DND-41 (cell line): ENCODE data around the gene PUS7L.

Experiments used
- ATAC-seq: fragments of 200-7000 bp; cut with Tn5 transposase; 3 replicates; pipeline ENCODE4 v1.9.1; 2021; ENCODE audit warnings: low read depth; ENCODE audit not compliant: insufficient read depth
- DNase-seq: peaks from one replicate; pipeline ENCODE4 v3.0.0-alpha.2; 2020
- H2AFZ ChIP-seq: 2 replicates; pipeline ENCODE4 v1.6.0; 2012; ENCODE audit warnings: low read depth, low read length
- H3K27ac ChIP-seq: 2 replicates; pipeline ENCODE4 v1.5.1; 2012; ENCODE audit warnings: low read length, inconsistent platforms
- H3K27me3 ChIP-seq: fragments of 200-600 bp; sonication (generic); 2 replicates; pipeline ENCODE4 v1.6.0; 2012; ENCODE audit warnings: low read length, mild to moderate bottlenecking, inconsistent platforms; ENCODE audit not compliant: insufficient read depth, poor library complexity
- H3K36me3 ChIP-seq: 2 replicates; pipeline ENCODE4 v1.5.1; 2012; ENCODE audit warnings: low read length, inconsistent platforms; ENCODE audit not compliant: insufficient read depth
- H3K4me1 ChIP-seq: 2 replicates; pipeline ENCODE4 v1.5.1; 2012; ENCODE audit warnings: mild to moderate bottlenecking, low read length; ENCODE audit not compliant: insufficient read depth
- H3K4me2 ChIP-seq: 2 replicates; pipeline ENCODE4 v1.6.0; 2012; ENCODE audit warnings: mild to moderate bottlenecking, moderate library complexity, low read length, inconsistent platforms; ENCODE audit not compliant: insufficient read depth
- H3K4me3 ChIP-seq, 2 experiments: fragments of 200-600 bp in 1 of 2; shearing (Covaris generic) in 1 of 2; 2 replicates each; pipeline ENCODE4 v1.5.1; 2012 to 2016; ENCODE audit warnings: inconsistent platforms in 2 of 2, low read length in 2 of 2, mild to moderate bottlenecking in 2 of 2, low read depth in 1 of 2, moderate library complexity in 1 of 2
- H3K79me2 ChIP-seq: 2 replicates; pipeline ENCODE4 v1.6.0; 2012; ENCODE audit warnings: low read length, inconsistent platforms; ENCODE audit not compliant: insufficient read depth
- H3K9ac ChIP-seq: 2 replicates; pipeline ENCODE4 v1.6.0; 2012; ENCODE audit warnings: low read depth, mild to moderate bottlenecking, inconsistent platforms, low read length, moderate library complexity
- H3K9me3 ChIP-seq: 2 replicates; pipeline ENCODE4 v1.5.1; 2012; ENCODE audit warnings: low read length, moderate library complexity, mild to moderate bottlenecking, inconsistent platforms; ENCODE audit not compliant: insufficient read depth, severe bottlenecking
- H4K20me1 ChIP-seq: 2 replicates; pipeline ENCODE4 v1.6.0; 2012; ENCODE audit warnings: low read length; ENCODE audit not compliant: insufficient read depth
- CTCF ChIP-seq: IDR thresholded peaks from 2 replicates; pipeline ENCODE4 v1.5.1; 2012; ENCODE audit warnings: borderline replicate concordance, low read length, moderate library complexity, mild to moderate bottlenecking; ENCODE audit not compliant: poor library complexity, severe bottlenecking; ENCODE audit errors: extremely low read depth
- EZH2 ChIP-seq: IDR thresholded peaks from 3 replicates; pipeline ENCODE4 v1.6.1; 2012; ENCODE audit warnings: borderline replicate concordance, low read depth, mild to moderate bottlenecking, moderate library complexity, low read length, inconsistent platforms; ENCODE audit not compliant: severe bottlenecking

Gene PUS7L

GRCh38 chr12:43805860-43806736 lies 47.5 kb upstream of the PUS7L start, which contains the start of gene TWF1:
Gene TWF1 (minus strand): TSS chr12:43806317. CDS start chr12:43806245, 72 bp downstream.
- Histone ChIP-seq H3K9ac (peak within 1 kb of the TSS; percentile 98), H3K4me3 (peak within 1 kb of the TSS; percentile 74 to 90), H3K4me1 (peaks cover 37% of the 10 kb centered on the region), H4K20me1 (peaks cover 11% of the 10 kb centered on the region; the same call in 1 of the 2 replicates), H3K36me3 (peaks cover 28% of the 10 kb centered on the region), H2AFZ (peak within 1 kb of the TSS; percentile 88), H3K4me2 (peak within 1 kb of the TSS; percentile 89), H3K9me3 (no peaks in the 10 kb centered on the region), H3K27me3 (peaks cover 5% of the 10 kb centered on the region), H3K79me2 (peaks cover 54% of the 10 kb centered on the region), H3K27ac (peak within 1 kb of the TSS; percentile 89)
- TF ChIP-seq CTCF (peak; percentile 27), EZH2 (no peak)
- ATAC-seq = peak; percentile 91
- DNase-seq = peak; percentile 81

GRCh38 chr12:43805149-43805859 lies 46.7 kb upstream of the PUS7L start:
- peaks cover under 1% of the 10 kb centered on the region for H3K27me3 ChIP-seq
- H3K36me3 ChIP-seq = peaks cover 36% of the 10 kb centered on the region
- peaks cover 11% of the 10 kb centered on the region; the same call in 1 of the 2 replicates for H4K20me1 ChIP-seq
- peaks cover 56% of the 10 kb centered on the region for H3K79me2 ChIP-seq
- peak overlapping the region; percentile 88 for H2AFZ ChIP-seq
- no peaks in the 10 kb centered on the region for H3K9me3 ChIP-seq
- peaks cover 37% of the 10 kb centered on the region for H3K4me1 ChIP-seq
- peak overlapping the region; percentile 98 for H3K9ac ChIP-seq
- TF ChIP-seq CTCF (no peak), EZH2 (no peak)
- H3K4me3 ChIP-seq = peak overlapping the region; percentile 74 to 90
- ATAC-seq (peak; percentile 37; the same call in 2 of the 3 replicates), DNase-seq (no peak)
- H3K4me2 ChIP-seq = peak overlapping the region; percentile 80
- peak overlapping the region; percentile 89 for H3K27ac ChIP-seq

- Histone ChIP-seq H3K4me1 (peaks cover under 1% of the 10 kb centered on the region; the same call in 1 of the 2 replicates), H3K27ac (no peak overlapping the region), H3K36me3 (peaks cover 74% of the 10 kb centered on the region), H2AFZ (no peak overlapping the region), H3K4me2 (no peak overlapping the region), H3K27me3 (no peaks in the 10 kb centered on the region), H3K79me2 (peaks cover 11% of the 10 kb centered on the region), H3K4me3 (no peak overlapping the region), H3K9ac (no peak overlapping the region), H3K9me3 (no peaks in the 10 kb centered on the region), H4K20me1 (peaks cover 1% of the 10 kb centered on the region; the same call in 1 of the 2 replicates)
- no peak for ATAC-seq
- no peak for DNase-seq
- TF ChIP-seq EZH2 (no peak), CTCF (no peak)
Measured at GRCh38 chr12:43797561-43798217, 39.1 kb upstream of the PUS7L start.
